GM18502 (cell line): ENCODE data around the gene ITGA1.
"Not testable (repeated sequence)": the region's sequence is repeated elsewhere in the genome, so short reads cannot be mapped to it uniquely, and the experiment has no call there.

Experiments used
- ATAC-seq: cut with Tn5 transposase; IDR thresholded peaks from one replicate; pipeline ENCODE4 v1.9.1; 2021; ENCODE audit warnings: mild to moderate bottlenecking; ENCODE audit not compliant: unreplicated experiment, poor library complexity

ITGA1 gene

GRCh38 chr5:52938226-52938625 is 150.5 kb downstream of the ITGA1 start:
- no peak for ATAC-seq

- peak; percentile 62 for ATAC-seq
Observed at GRCh38 chr5:52943285-52943684, 155.6 kb downstream of the ITGA1 start.

GRCh38 chr5:52943808-52944207 is 156.1 kb downstream of the ITGA1 start:
- ATAC-seq = no peak

GRCh38 chr5:52945040-52945439 is 157.3 kb downstream of the ITGA1 start:
- ATAC-seq = no peak

- no peak for ATAC-seq
Observed at GRCh38 chr5:52947208-52947607, 159.5 kb downstream of the ITGA1 start.

GRCh38 chr5:52947851-52948250 is 160.1 kb downstream of the ITGA1 start:
- no peak for ATAC-seq

- peak; percentile 100 for ATAC-seq
Observed at GRCh38 chr5:52948418-52949076, 160.8 kb downstream of the ITGA1 start.

GRCh38 chr5:52950686-52951085 is 163.0 kb downstream of the ITGA1 start:
- no peak for ATAC-seq

GRCh38 chr5:52952483-52952882 is 164.8 kb downstream of the ITGA1 start:
- ATAC-seq = no peak

- ATAC-seq = no peak
Observed at GRCh38 chr5:52956014-52956413, 168.3 kb downstream of the ITGA1 start.

- no peak for ATAC-seq
Observed at GRCh38 chr5:52956915-52957747, 169.4 kb downstream of the ITGA1 start.

GRCh38 chr5:52961274-52961681 is 173.6 kb downstream of the ITGA1 start:
- ATAC-seq = no peak

- ATAC-seq = no peak
Observed at GRCh38 chr5:52963636-52964035, 175.9 kb downstream of the ITGA1 start.

- no peak for ATAC-seq
Observed at GRCh38 chr5:52964138-52964537, 176.4 kb downstream of the ITGA1 start.

GRCh38 chr5:52976157-52976556 is 188.4 kb downstream of the ITGA1 start:
- not testable (repeated sequence) for ATAC-seq

GRCh38 chr5:52977264-52977897 is 189.7 kb downstream of the ITGA1 start:
- no peak for ATAC-seq

GRCh38 chr5:52981507-52981906 is 193.8 kb downstream of the ITGA1 start:
- ATAC-seq = no peak

GRCh38 chr5:52983731-52984636 is 196.3 kb downstream of the ITGA1 start:
- ATAC-seq = no peak

GRCh38 chr5:52985306-52985705 is 197.6 kb downstream of the ITGA1 start:
- ATAC-seq = peak; percentile 42

- ATAC-seq = no peak
Observed at GRCh38 chr5:52987711-52988331, 200.1 kb downstream of the ITGA1 start.
